Ishikawa (cell line): ENCODE measurements around the gene ITGB8.

Source experiments
- CEBPB ChIP-seq: IDR thresholded peaks from 2 replicates; pipeline ENCODE4 v1.6.1; 2012
- EGR1 ChIP-seq: IDR thresholded peaks from 2 replicates; pipeline ENCODE4 v1.6.1; 2012
- MAX ChIP-seq: IDR thresholded peaks from 2 replicates; pipeline ENCODE4 v1.6.1; 2012
- RAD21 ChIP-seq: IDR thresholded peaks from 2 replicates; pipeline ENCODE4 v1.6.1; 2012; ENCODE audit warnings: low read depth
- REST ChIP-seq: IDR thresholded peaks from 2 replicates; pipeline ENCODE4 v1.6.1; 2012; ENCODE audit warnings: low read depth, mild to moderate bottlenecking
- ZBTB7A ChIP-seq: IDR thresholded peaks from 2 replicates; pipeline ENCODE4 v1.6.1; 2012; ENCODE audit warnings: low read depth

GRCh38 chr7:20314198-20314597, 16.5 kb upstream of the ITGB8 start:
- TF ChIP-seq MAX, result no peak
- no peak for TF ChIP-seq EGR1
- no peak for TF ChIP-seq ZBTB7A
- TF ChIP-seq REST, result no peak
- TF ChIP-seq CEBPB, result no peak
- TF ChIP-seq RAD21, result no peak
